Activated naive CD4-positive, alpha-beta T cell treated with anti-CD3 and anti-CD28 coated beads, Interleukin-2, amount 50 U/mL, for 16 hours (primary cell): ENCODE data around the gene TK1.
A peak's percentile ranks its signal among the peaks of the same experiment; 100 is the strongest.
"Not testable (repeated sequence)": the region's sequence is repeated elsewhere in the genome, so short reads cannot be mapped to it uniquely, and the experiment has no call there.

Experiments
- DNase-seq: peaks from one replicate; pipeline ENCODE4 v3.0.0-alpha.2; 2020

The TK1 gene

GRCh38 chr17:78147315-78147998 lies 39.4 kb downstream of the TK1 start:
- no peak for DNase-seq

GRCh38 chr17:78146881-78147280 lies 40.0 kb downstream of the TK1 start:
- DNase-seq, result no peak

GRCh38 chr17:78146471-78146869 lies 40.4 kb downstream of the TK1 start:
- DNase-seq, result no peak

- no peak for DNase-seq
Measured at GRCh38 chr17:78144736-78145641, 41.9 kb downstream of the TK1 start.

DNA sequence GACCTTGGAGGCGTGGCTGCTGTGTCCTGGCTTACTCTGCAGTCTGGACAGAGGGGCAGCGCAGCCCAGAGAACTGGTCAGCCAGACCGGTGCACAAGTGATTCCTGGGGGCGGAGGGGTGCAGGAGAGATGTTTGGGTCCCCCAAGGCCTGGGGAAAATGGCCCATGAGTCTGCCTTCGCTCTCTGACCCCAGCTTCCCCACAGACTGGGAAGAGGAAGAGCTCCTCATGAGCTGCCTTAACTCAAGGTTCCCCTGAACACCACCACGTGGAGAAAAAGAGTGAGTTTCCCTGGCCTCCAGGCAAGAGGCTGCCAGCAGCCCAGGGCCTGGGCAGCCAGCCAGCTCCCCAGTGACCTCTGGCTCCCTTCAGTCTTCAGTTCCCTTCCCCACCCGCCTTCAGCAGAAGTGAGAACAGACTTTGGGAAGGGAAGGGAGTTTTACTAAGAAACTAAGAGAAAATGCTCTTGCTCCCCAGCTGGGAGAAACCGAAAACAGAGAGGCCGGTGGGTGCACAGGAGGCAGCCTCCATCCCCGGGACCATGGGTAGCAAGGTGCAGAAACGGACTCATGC lies 42.6 kb downstream of the TK1 start:
- DNase-seq, result no peak

DNA sequence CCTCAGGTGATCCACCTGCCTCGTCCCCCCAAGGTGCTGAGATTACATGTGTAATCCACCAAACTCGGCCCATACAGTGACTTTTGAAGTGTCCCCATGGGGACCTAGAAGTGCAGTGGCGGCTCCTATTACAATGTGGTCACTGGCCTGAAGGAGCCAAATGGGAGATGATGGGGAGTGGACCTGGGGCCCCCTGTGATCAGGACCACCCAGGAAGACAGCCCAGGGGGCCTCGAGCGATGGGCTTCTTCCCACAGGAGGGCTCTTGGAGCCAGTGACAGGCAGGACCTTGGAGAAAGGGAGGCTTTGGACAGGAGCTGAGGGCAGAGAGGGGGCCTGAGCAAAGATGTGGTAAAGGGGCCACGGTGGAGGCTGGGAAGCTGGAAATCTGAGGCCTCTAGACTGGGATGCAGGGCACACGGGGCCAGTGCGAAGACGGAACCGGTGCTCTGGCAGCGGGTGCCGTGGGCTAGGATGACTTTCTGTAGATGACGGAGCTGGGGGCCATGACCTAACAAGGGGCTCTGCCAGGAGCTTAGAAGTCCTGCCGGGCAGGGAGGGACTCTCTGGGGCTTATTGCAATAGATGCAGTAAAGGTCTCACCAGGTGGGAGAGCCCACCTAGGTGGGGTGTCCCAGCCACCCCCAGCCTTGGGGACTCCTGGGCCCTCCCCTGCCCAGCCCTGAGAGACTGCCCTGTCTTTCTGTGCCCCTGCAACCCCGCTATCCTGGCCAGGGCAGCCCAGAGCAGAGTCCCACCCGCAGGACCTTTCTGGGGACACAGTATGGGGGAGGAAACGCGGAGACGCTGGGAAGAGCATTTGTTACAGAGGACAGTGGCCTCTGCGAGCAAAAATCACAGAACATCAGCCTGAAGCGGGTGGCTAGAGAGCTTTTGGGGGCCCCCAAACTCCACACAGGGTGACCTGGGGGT lies 43.4 kb downstream of the TK1 start:
- no peak for DNase-seq

- no peak for DNase-seq
Measured at GRCh38 chr17:78142119-78142861, 44.6 kb downstream of the TK1 start.

DNA sequence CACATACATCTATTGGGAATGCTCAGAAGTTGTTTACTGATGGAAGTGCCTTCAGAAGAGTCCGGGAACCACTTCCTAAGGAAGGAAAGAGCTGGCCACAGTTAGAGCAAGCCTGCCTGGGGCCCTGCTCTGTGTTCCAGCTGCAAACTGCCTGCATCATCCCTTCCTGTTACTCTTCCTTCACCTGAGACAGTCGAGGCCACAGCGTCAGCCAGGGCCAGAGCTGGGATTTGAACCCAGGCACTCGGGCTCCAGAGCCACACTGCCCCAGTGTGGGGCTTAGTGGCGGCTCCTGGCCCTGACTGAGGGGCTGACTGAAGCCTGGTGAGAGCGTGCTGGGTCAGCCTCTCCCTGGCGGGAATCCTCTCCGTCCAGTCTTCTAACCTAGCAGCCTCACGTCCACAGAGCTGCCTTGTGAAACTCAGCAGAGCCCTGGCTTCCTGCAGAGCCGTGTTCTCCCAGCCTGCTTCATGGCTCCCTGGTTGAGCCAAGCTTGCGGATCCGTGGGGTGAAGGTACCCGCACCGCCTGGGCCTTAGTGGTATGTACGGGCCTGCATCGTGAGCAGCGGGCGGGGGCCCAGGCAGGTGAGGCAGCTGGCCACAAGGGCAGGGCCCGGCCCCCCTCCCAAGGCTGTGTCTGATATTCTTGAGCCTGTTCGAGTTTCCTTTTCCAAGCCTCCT lies 45.3 kb downstream of the TK1 start:
- no peak for DNase-seq

DNA sequence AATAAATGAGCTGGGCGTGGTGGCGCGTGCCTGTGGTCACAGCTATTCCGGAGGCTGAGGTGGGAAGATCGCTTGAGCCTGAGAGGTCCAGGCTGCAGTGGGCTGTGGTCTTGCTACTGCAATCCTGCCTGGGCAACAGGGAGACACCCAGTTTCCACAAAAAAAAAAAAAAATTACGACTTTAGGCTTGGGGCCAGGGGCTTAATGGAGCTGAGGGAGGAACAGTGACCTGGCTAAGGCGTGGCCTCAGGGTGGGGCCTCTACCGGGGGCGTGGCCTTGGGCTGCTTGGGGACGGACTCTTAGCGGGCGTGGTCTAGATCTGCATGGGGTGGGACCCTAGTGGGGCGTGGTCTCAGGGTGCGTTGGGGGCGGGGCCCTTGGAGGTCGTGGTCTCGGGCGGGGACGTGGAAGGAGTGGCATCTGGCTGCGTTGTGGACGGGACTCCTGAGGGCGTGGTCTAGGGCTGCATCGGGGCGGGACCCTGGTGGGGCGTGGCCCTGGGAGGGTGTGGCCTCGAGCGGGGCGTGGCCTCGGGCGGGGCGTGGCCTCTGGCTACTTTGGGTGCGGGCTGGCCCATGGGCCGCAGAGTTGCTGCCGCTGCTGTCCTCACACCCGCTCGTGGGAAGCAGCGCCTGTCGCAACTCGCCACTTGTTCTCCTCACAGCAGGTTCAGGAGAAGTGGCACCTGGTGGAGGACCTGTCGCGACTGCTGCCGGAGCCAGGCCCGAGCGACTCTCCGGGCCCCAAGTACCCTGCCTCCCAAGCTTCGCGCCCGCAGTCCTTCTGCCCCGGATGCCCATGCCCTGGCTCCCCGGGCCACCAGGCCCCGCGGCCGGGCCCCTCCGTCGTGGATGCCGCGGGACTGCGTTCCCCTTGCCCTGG lies 46.4 kb downstream of the TK1 start:
- DNase-seq, result peak; percentile 89

DNA sequence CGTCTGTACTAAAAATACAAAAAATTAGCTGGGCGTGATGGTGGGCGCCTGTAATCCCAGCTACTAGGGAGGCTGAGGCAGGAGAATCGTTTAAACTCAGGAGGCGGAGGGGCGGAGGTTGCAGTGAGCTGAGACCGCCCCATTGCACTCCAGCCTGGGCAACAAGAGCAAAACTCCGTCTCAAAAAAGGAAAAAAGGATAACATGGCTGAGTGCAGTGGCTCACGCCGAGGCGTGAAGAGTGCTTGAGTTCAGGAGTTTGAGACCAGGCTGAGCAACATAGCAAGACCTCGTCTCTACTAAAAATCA lies 47.0 kb downstream of the TK1 start:
- not testable (repeated sequence) for DNase-seq

GRCh38 chr17:78138204-78139060 lies 48.4 kb downstream of the TK1 start:
- no peak for DNase-seq

GRCh38 chr17:78137392-78138203 lies 49.3 kb downstream of the TK1 start:
- DNase-seq, result no peak

DNA sequence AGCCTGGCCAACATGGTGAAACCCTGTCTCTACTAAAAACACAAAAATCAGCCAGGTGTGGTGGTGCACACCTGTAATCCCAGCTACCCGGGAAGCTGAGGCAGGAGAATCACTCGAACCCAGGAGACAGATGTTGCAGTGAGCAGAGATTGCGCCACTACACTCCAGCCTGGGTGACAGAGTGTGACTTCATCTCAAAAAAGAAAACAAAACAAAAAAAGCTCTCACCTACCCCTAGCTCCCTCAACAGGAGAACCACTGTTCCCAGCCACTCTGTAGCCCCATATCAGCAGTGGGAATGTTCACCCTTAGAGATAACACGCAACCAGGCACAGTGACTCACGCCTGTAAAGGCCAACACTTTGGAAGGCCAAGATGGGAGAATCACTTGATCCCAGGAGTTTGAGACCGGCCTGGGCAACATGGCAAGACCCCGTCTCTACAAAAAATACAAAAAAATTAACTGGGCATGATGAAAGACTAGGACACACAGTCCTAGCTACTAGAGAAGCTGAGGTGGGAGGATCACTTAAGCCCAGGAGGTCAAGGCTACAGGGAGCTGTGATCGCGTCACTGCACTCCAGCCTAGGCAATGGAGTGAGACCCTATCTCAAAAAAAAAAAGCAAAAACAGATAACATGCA lies 50.9 kb downstream of the TK1 start:
- no peak for DNase-seq

GRCh38 chr17:78134899-78135385 lies 51.9 kb downstream of the TK1 start:
- DNase-seq, result no peak

GRCh38 chr17:78133971-78134898 lies 52.6 kb downstream of the TK1 start:
- peak; percentile 72 for DNase-seq

GRCh38 chr17:78133179-78133951 lies 53.5 kb downstream of the TK1 start:
- no peak for DNase-seq
